C4-2B (cell line): ENCODE measurements around the gene IDI1.

Experiments used
- CTCF ChIP-seq: fragments of 450-650 bp; conservative IDR thresholded peaks from 2 replicates; pipeline ENCODE4 v1.5.1; 2017; ENCODE audit warnings: mild to moderate bottlenecking
- ZFX ChIP-seq: fragments of 450-650 bp; IDR thresholded peaks from 2 replicates; pipeline ENCODE4 v1.6.1; 2017

DNA sequence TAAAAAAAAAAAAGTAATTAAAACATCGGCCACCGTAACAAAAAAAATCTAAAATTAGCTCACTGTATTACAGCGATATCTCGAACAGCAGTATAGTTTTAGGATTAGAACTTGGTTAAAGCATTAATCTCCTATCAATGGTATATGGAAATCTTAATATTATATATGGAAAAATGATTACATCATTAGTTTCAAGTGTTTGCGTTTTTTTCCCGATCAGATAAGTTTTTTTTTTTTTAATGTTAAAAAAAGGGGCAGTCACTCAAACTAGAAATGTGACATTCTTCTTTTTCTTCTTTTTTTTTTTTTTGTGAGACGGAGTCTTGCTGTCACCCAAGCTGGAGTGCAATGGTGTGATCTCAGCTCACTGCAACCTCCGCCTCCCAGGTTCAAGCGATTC is 7.4 kb downstream of the IDI1 start:
- no peak for TF ChIP-seq CTCF
- no peak for TF ChIP-seq ZFX
